Endothelial cell (in vitro differentiated cells): ENCODE data around the gene MAP4K3. TPM values are rescaled to one million over a fixed set of nuclear protein-coding genes. Genes with fewer than 3 reads are reported as not detected.

Experiments used
- DNase-seq: peaks from one replicate; pipeline ENCODE4 v3.0.0; 2021; ENCODE audit warnings: low spot score
- H3K27ac Mint-ChIP-seq: one replicate; pipeline ENCODE4 v1.8.0; 2021; ENCODE audit warnings: mixed read lengths, inconsistent platforms; ENCODE audit not compliant: unreplicated experiment
- H3K27me3 Mint-ChIP-seq: one replicate; pipeline ENCODE4 v1.8.0; 2021; ENCODE audit warnings: mild to moderate bottlenecking, moderate library complexity, mixed read lengths, inconsistent platforms; ENCODE audit not compliant: unreplicated experiment
- H3K36me3 Mint-ChIP-seq: one replicate; pipeline ENCODE4 v1.8.0; 2021; ENCODE audit warnings: mild to moderate bottlenecking, low read depth, mixed read lengths, inconsistent platforms; ENCODE audit not compliant: unreplicated experiment
- H3K4me1 Mint-ChIP-seq: one replicate; pipeline ENCODE4 v1.8.0; 2021; ENCODE audit warnings: mild to moderate bottlenecking, mixed read lengths, inconsistent platforms; ENCODE audit not compliant: unreplicated experiment
- H3K4me3 Mint-ChIP-seq: one replicate; pipeline ENCODE4 v1.8.0; 2021; ENCODE audit warnings: mild to moderate bottlenecking, mixed read lengths, inconsistent platforms; ENCODE audit not compliant: unreplicated experiment
- H3K9me3 Mint-ChIP-seq: one replicate; pipeline ENCODE4 v1.8.0; 2021; ENCODE audit warnings: mixed read lengths, inconsistent platforms; ENCODE audit not compliant: unreplicated experiment
- total RNA-seq: library from RNA; stranded (reverse); fragmentation: NEBNext Ultra II Directional; extraction: Animal tissue kit (Norgen Biotek cat#: 25700); gene quantifications from one replicate; pipeline ENCODE4 v1.2.1, GENCODE V29; 2021; ENCODE audit not compliant: unreplicated experiment
- TF ChIP-seq, protein P1 (sequence below): fragments of 200-600 bp; sonication (generic); IDR thresholded peaks from one replicate; pipeline ENCODE4 v1.5.0; 2021; ENCODE audit warnings: antibody characterized with exemption; ENCODE audit not compliant: unreplicated experiment

Gene MAP4K3
- total RNA-seq, 1 donor from 2014 or later = 51.1 TPM

DNA sequence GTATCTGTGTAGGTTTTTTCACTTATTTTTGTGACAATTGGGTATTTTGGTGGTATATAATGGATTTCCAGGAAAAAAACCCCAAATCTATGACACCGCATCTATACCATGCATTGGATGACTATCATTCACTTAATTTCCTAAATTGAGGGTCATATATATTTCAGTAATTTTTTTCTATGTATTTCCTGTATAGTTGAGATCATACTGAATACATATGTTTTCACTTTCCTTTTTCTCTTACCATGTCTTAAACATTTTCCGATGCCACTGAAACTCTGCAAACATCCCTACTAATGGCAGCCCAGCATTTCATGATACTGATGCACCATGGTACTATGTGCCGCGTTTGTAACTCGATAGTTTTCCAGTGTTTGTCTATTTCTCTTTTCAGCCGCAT lies 233.7 kb downstream of the MAP4K3 start:
- Mint-ChIP-seq H3K9me3 (no peaks in the 10 kb centered on the region), H3K27me3 (peaks cover 2% of the 10 kb centered on the region), H3K36me3 (no peaks in the 10 kb centered on the region), H3K4me3 (no peak overlapping the region), H3K4me1 (no peaks in the 10 kb centered on the region), H3K27ac (no peak overlapping the region)
- DNase-seq = no peak
- TF ChIP-seq, protein P1, sequence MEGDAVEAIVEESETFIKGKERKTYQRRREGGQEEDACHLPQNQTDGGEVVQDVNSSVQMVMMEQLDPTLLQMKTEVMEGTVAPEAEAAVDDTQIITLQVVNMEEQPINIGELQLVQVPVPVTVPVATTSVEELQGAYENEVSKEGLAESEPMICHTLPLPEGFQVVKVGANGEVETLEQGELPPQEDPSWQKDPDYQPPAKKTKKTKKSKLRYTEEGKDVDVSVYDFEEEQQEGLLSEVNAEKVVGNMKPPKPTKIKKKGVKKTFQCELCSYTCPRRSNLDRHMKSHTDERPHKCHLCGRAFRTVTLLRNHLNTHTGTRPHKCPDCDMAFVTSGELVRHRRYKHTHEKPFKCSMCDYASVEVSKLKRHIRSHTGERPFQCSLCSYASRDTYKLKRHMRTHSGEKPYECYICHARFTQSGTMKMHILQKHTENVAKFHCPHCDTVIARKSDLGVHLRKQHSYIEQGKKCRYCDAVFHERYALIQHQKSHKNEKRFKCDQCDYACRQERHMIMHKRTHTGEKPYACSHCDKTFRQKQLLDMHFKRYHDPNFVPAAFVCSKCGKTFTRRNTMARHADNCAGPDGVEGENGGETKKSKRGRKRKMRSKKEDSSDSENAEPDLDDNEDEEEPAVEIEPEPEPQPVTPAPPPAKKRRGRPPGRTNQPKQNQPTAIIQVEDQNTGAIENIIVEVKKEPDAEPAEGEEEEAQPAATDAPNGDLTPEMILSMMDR = no peak

DNA sequence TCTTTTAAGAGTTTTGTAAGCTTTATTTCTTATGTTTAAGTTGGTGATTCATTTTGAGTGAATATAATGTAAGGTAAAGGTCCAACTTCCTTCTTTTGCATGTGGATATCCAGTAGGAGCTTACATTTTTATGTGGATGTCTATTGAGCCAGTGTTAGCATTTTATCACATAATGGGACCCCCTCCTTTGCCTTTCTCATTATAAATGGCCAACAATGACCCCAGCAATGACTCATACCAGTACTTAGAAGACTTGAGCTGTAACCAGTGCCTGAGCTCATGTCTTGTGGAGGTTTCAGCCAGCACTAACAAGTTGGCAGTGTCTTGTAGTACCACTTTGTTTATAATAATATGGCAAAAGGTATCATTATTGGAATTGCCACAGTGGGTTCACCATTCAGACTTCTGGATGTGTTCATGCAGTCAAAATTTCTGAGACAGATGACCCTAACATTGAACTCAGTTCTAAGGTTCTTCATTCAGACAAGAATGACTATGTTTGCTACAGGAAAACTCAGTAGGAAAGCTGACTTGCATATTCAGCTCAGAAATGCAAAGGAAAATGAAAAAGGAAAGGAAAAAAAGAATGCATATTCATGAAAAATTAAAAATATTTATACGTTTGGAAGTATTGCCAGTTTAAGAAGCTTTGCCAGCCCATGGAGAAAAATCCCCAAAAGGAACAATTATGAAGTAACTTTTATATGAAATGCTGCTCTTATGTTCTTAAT lies 234.3 kb downstream of the MAP4K3 start:
- Mint-ChIP-seq H3K4me3 (no peak overlapping the region), H3K27me3 (peaks cover 2% of the 10 kb centered on the region), H3K9me3 (no peaks in the 10 kb centered on the region), H3K27ac (no peak overlapping the region), H3K36me3 (no peaks in the 10 kb centered on the region), H3K4me1 (no peaks in the 10 kb centered on the region)
- DNase-seq = no peak
- TF ChIP-seq, protein P1 = no peak

Other genes starting within 250 kb of the MAP4K3 start
- gene CDKL4, start 193.3 kb downstream of the MAP4K3 start, total RNA-seq = 0.92 TPM
- gene TMEM178A, start 228.6 kb upstream of the MAP4K3 start, total RNA-seq = 4.8 TPM